Gastrocnemius medialis (tissue), 4 donors: Measurements from ENCODE around the gene DMXL1.

Experiments
- POLR2A ChIP-seq, 2 donors: fragments of 450-650 bp; IDR thresholded peaks; one replicate each; pipeline ENCODE4 v1.6.1; 2017; ENCODE audit warnings: antibody characterized with exemption in 2 of 2, mild to moderate bottlenecking in 2 of 2, moderate library complexity in 2 of 2
- TF ChIP-seq, protein P1 (sequence below), 5 experiments: fragments of 450-650 bp in 3 of 5; fragments of 200-600 bp in 2 of 5; sonication (generic) in 2 of 5; IDR thresholded peaks in 4 of 5; conservative IDR thresholded peaks in 1 of 5; 1 replicate in 4 of 5; 2 replicates in 1 of 5; pipeline ENCODE4 v1.5.1; 2016 to 2019; ENCODE audit warnings: antibody characterized with exemption in 5 of 5, mild to moderate bottlenecking in 3 of 5, moderate library complexity in 3 of 5

DNA sequence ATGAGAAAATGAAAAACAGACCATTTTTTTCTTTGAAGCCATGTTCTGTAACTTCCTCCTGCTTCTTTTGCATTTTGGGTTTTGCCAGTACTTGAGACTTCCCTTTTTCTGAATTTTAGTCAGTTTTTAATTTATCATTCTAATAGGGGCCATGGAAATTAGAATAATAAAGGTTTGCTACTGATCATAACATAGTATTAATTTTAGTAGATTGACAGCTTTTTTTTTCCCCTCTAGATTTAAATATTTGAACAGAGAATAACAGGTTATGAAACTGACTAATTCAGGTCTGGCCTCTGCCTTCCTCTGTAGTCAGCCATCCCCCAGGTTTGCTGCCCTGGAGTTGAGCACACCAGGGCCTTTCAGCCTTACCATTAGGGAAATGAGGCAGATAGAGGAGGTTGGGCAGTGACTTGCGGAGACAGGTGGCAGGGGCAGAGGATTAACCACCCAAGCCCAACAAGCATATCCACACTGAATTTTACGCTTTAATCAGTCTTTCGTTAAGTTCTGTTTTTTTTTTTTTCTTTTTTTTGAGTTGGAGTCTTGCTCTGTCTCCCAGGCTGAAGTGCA is 204.8 kb downstream of the DMXL1 start:
- TF ChIP-seq, protein P1, sequence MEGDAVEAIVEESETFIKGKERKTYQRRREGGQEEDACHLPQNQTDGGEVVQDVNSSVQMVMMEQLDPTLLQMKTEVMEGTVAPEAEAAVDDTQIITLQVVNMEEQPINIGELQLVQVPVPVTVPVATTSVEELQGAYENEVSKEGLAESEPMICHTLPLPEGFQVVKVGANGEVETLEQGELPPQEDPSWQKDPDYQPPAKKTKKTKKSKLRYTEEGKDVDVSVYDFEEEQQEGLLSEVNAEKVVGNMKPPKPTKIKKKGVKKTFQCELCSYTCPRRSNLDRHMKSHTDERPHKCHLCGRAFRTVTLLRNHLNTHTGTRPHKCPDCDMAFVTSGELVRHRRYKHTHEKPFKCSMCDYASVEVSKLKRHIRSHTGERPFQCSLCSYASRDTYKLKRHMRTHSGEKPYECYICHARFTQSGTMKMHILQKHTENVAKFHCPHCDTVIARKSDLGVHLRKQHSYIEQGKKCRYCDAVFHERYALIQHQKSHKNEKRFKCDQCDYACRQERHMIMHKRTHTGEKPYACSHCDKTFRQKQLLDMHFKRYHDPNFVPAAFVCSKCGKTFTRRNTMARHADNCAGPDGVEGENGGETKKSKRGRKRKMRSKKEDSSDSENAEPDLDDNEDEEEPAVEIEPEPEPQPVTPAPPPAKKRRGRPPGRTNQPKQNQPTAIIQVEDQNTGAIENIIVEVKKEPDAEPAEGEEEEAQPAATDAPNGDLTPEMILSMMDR (IDR thresholded peaks at IDR 0.05 in 4 of 5, conservative IDR thresholded peaks at IDR 0.05 in 1 of 5), result no peak
- TF ChIP-seq POLR2A (IDR thresholded peaks at IDR 0.05), result no peak
